HL-60 (cell line): ENCODE measurements around the gene VAT1L.

Source experiments
- CTCF ChIP-seq: IDR thresholded peaks from one replicate; pipeline ENCODE4 v1.5.1; 2011; ENCODE audit warnings: low read length, control low read depth, inconsistent platforms; ENCODE audit not compliant: insufficient read depth
- POLR2AphosphoS5 ChIP-seq: IDR thresholded peaks from 2 replicates; pipeline ENCODE4 v1.6.1; 2012; ENCODE audit warnings: low read depth

GRCh38 chr16:77745972-77746371 is 42.4 kb upstream of the VAT1L start:
- TF ChIP-seq CTCF = no peak
- no peak for TF ChIP-seq POLR2AphosphoS5
